HepG2 (cell line): ENCODE data around the gene ASPHD1. TPM values are rescaled to one million over a fixed set of nuclear protein-coding genes. Genes with fewer than 3 reads are reported as not detected.

Experiments used
- ASH2L ChIP-seq: fragments of 300-600, 200-600 bp; sonication (generic); IDR thresholded peaks from 2 replicates; pipeline ENCODE4 v1.7.0; 2017; ENCODE audit warnings: low read depth, mild to moderate bottlenecking, moderate library complexity, mixed read lengths, low read length; ENCODE audit not compliant: insufficient read length
- CBX5 ChIP-seq: sonication (generic); formaldehyde crosslinking; IDR thresholded peaks from 2 replicates; pipeline ENCODE4 v1.4.0; 2020; ENCODE audit warnings: missing genetic modification reagents, borderline replicate concordance
- FOSL1 ChIP-seq: sonication (generic); formaldehyde crosslinking; IDR thresholded peaks from 2 replicates; pipeline ENCODE4 v1.9.0; 2021; ENCODE audit warnings: missing genetic modification reagents, borderline replicate concordance
- MEF2D ChIP-seq: sonication (generic); formaldehyde crosslinking; IDR thresholded peaks from 2 replicates; pipeline ENCODE4 v1.5.1; 2020; ENCODE audit warnings: mild to moderate bottlenecking, missing genetic modification reagents
- NFYB ChIP-seq: sonication (generic); formaldehyde crosslinking; IDR thresholded peaks from 2 replicates; pipeline ENCODE4 v1.4.0; 2020; ENCODE audit warnings: missing genetic modification reagents
- NRL ChIP-seq: sonication (generic); formaldehyde crosslinking; IDR thresholded peaks from 2 replicates; pipeline ENCODE4 v1.5.0; 2020; ENCODE audit warnings: missing genetic modification reagents, mild to moderate bottlenecking, moderate library complexity, borderline replicate concordance
- RFXANK ChIP-seq: IDR thresholded peaks from 2 replicates; pipeline ENCODE4 v1.6.1; 2016
- ZBTB20 ChIP-seq: sonication (generic); formaldehyde crosslinking; IDR thresholded peaks from 2 replicates; pipeline ENCODE4 v1.8.1; 2023; ENCODE audit warnings: missing genetic modification reagents, low read depth, mild to moderate bottlenecking, borderline replicate concordance
- ZFX ChIP-seq: sonication (generic); formaldehyde crosslinking; IDR thresholded peaks from 2 replicates; pipeline ENCODE4 v1.4.0; 2020; ENCODE audit warnings: mild to moderate bottlenecking, low read depth, missing genetic modification reagents, moderate library complexity
- ZNF232 ChIP-seq: sonication (generic); formaldehyde crosslinking; IDR thresholded peaks from 2 replicates; pipeline ENCODE4 v1.4.0; 2020; ENCODE audit warnings: missing genetic modification reagents, borderline replicate concordance
- ZNF292 ChIP-seq: sonication (generic); formaldehyde crosslinking; IDR thresholded peaks from 2 replicates; pipeline ENCODE4 v1.8.1; 2022; ENCODE audit warnings: mild to moderate bottlenecking, low read depth, missing genetic modification reagents, borderline replicate concordance
- ZNF850 ChIP-seq: sonication (generic); formaldehyde crosslinking; conservative IDR thresholded peaks from 2 replicates; pipeline ENCODE4 v1.9.0; 2021; ENCODE audit warnings: mild to moderate bottlenecking, missing genetic modification reagents
- polyA plus RNA-seq, 8 experiments: library from polyadenylated mRNA; depleted of rRNA in 3 of 8; stranded (reverse) in 7 of 8; unstranded in 1 of 8; fragments of >200 nt; fragmentation: Illumina TruSeq in 4 of 8; extraction: Trizol in 4 of 8; gene quantifications; 2 replicates each; pipeline versions ENCODE4 v1.2.1 to v1.2.3, GENCODE V29; 2011 to 2016; ENCODE audit warnings: low read depth in 4 of 8, missing spikeins in 1 of 8, mixed read lengths in 1 of 8; ENCODE audit not compliant: insufficient read depth in 1 of 8
- total RNA-seq, 5 experiments: library from RNA; depleted of rRNA; stranded (reverse); fragments of >200 nt; fragmentation: Illumina TruSeq; extraction: Trizol; gene quantifications; 2 replicates each; pipeline ENCODE4 v1.2.3, GENCODE V29; 2016; ENCODE audit warnings: low read depth in 1 of 5
- TF ChIP-seq, protein P1 (sequence below): fragments of 450-650 bp; IDR thresholded peaks from 2 replicates; pipeline ENCODE4 v1.6.1; 2016
- TF ChIP-seq, protein P2 (sequence below): IDR thresholded peaks from 2 replicates; pipeline ENCODE4 v1.6.1; 2016; ENCODE audit warnings: control low read depth
- TF ChIP-seq, protein P3 (sequence below): sonication (generic); formaldehyde crosslinking; IDR thresholded peaks from 2 replicates; pipeline ENCODE4 v1.5.0; 2020; ENCODE audit warnings: missing genetic modification reagents
- TF ChIP-seq, protein P4 (sequence below): sonication (generic); formaldehyde crosslinking; IDR thresholded peaks from 2 replicates; pipeline ENCODE4 v1.8.0; 2022; ENCODE audit warnings: mild to moderate bottlenecking, missing genetic modification reagents, borderline replicate concordance
- TF ChIP-seq, protein P5 (sequence below): sonication (generic); formaldehyde crosslinking; IDR thresholded peaks from 2 replicates; pipeline ENCODE4 v1.4.0; 2020; ENCODE audit warnings: missing genetic modification reagents, borderline replicate concordance
- TF ChIP-seq, protein P6 (sequence below): sonication (generic); formaldehyde crosslinking; IDR thresholded peaks from 2 replicates; pipeline ENCODE4 v1.8.1; 2023; ENCODE audit warnings: mild to moderate bottlenecking, missing genetic modification reagents, borderline replicate concordance

Gene ASPHD1
- total and polyA plus RNA-seq, 2 of the 13 experiments (the other 11 are each of a cell fraction or from before 2014, with no cell fraction given) = 13.1 to 19.7 TPM

DNA sequence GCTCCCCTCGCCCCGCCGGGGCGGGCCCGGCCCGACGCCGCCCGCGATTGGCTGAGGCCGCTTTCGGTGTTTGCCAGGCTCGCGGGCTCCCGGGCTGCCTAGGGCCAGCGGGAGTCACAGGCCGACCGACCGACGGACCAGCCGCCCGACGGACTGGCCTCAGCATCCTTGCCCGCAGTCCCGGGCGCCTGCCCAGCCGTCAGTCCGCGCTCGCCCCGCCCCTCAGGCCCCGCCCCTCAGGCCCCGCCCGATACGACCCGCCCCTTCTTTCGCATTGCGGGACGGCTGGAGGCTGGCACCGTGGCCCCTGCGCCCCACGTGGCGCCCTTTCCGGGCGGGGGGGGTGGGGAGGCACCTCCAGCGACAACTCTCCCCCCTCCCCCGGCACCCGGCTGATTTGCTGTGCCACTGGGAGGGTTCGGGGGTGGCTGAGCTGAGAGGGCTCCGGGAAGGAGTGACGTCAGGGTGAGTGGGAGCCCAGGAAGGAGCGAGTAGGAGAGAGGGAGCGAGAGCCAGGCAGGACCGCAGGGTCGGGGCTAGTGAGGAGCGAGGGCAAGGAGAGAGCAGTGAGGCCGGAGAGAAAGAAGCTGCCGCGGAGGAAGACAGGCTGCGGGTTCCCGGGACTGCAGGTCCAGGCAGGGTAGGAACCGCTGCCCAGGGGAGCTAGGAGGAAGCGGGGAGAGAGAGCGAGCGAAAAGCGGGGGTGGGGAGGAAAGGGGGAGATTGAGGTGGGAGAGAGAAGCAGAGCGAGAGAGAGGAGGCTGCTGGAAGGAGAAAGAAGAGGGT, at the start of gene ASPHD1 (continued):
- TF ChIP-seq, protein P1, sequence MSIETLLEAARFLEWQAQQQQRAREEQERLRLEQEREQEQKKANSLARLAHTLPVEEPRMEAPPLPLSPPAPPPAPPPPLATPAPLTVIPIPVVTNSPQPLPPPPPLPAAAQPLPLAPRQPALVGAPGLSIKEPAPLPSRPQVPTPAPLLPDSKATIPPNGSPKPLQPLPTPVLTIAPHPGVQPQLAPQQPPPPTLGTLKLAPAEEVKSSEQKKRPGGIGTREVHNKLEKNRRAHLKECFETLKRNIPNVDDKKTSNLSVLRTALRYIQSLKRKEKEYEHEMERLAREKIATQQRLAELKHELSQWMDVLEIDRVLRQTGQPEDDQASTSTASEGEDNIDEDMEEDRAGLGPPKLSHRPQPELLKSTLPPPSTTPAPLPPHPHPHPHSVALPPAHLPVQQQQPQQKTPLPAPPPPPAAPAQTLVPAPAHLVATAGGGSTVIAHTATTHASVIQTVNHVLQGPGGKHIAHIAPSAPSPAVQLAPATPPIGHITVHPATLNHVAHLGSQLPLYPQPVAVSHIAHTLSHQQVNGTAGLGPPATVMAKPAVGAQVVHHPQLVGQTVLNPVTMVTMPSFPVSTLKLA = peak; percentile 60; the same call in 1 of the 2 replicates
- TF ChIP-seq RFXANK (no peak), MEF2D (CRISPR knock-in tag) (0 out of 2 replicates have a peak, but pooled peaks have one; percentile 54), NRL (CRISPR knock-in tag) (no peak; the same call in 1 of the 2 replicates), ZNF232 (CRISPR knock-in tag) (no peak; the same call in 1 of the 2 replicates), ASH2L (no peak), CBX5 (CRISPR knock-in tag) (peak; percentile 48; the same call in 1 of the 2 replicates), ZBTB20 (CRISPR knock-in tag) (no peak; the same call in 1 of the 2 replicates), ZNF292 (0 out of 2 replicates have a peak, but pooled peaks have one; percentile 30), FOSL1 (CRISPR knock-in tag) (no peak), ZNF850 (CRISPR knock-in tag) (no peak), NFYB (CRISPR knock-in tag) (peak; percentile 64), ZFX (CRISPR knock-in tag) (no peak)
- TF ChIP-seq, protein P2, sequence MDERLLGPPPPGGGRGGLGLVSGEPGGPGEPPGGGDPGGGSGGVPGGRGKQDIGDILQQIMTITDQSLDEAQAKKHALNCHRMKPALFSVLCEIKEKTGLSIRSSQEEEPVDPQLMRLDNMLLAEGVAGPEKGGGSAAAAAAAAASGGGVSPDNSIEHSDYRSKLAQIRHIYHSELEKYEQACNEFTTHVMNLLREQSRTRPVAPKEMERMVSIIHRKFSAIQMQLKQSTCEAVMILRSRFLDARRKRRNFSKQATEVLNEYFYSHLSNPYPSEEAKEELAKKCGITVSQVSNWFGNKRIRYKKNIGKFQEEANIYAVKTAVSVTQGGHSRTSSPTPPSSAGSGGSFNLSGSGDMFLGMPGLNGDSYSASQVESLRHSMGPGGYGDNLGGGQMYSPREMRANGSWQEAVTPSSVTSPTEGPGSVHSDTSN (CRISPR knock-in tag) = no peak
- TF ChIP-seq, protein P3, sequence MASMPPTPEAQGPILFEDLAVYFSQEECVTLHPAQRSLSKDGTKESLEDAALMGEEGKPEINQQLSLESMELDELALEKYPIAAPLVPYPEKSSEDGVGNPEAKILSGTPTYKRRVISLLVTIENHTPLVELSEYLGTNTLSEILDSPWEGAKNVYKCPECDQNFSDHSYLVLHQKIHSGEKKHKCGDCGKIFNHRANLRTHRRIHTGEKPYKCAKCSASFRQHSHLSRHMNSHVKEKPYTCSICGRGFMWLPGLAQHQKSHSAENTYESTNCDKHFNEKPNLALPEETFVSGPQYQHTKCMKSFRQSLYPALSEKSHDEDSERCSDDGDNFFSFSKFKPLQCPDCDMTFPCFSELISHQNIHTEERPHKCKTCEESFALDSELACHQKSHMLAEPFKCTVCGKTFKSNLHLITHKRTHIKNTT (CRISPR knock-in tag) = no peak
- TF ChIP-seq, protein P4, sequence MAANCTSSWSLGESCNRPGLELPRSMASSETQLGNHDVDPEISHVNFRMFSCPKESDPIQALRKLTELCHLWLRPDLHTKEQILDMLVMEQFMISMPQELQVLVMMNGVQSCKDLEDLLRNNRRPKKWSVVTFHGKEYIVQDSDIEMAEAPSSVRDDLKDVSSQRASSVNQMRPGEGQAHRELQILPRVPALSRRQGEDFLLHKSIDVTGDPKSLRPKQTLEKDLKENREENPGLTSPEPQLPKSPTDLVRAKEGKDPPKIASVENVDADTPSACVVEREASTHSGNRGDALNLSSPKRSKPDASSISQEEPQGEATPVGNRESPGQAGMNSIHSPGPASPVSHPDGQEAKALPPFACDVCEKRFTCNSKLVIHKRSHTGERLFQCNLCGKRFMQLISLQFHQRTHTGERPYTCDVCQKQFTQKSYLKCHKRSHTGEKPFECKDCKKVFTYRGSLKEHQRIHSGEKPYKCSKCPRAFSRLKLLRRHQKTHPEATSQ = peak; percentile 57
- TF ChIP-seq, protein P5, sequence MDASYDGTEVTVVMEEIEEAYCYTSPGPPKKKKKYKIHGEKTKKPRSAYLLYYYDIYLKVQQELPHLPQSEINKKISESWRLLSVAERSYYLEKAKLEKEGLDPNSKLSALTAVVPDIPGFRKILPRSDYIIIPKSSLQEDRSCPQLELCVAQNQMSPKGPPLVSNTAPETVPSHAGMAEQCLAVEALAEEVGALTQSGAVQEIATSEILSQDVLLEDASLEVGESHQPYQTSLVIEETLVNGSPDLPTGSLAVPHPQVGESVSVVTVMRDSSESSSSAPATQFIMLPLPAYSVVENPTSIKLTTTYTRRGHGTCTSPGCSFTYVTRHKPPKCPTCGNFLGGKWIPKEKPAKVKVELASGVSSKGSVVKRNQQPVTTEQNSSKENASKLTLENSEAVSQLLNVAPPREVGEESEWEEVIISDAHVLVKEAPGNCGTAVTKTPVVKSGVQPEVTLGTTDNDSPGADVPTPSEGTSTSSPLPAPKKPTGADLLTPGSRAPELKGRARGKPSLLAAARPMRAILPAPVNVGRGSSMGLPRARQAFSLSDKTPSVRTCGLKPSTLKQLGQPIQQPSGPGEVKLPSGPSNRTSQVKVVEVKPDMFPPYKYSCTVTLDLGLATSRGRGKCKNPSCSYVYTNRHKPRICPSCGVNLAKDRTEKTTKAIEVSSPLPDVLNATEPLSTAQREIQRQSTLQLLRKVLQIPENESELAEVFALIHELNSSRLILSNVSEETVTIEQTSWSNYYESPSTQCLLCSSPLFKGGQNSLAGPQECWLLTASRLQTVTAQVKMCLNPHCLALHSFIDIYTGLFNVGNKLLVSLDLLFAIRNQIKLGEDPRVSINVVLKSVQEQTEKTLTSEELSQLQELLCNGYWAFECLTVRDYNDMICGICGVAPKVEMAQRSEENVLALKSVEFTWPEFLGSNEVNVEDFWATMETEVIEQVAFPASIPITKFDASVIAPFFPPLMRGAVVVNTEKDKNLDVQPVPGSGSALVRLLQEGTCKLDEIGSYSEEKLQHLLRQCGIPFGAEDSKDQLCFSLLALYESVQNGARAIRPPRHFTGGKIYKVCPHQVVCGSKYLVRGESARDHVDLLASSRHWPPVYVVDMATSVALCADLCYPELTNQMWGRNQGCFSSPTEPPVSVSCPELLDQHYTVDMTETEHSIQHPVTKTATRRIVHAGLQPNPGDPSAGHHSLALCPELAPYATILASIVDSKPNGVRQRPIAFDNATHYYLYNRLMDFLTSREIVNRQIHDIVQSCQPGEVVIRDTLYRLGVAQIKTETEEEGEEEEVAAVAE = no peak
- TF ChIP-seq, protein P6, sequence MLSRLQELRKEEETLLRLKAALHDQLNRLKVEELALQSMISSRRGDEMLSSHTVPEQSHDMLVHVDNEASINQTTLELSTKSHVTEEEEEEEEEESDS (CRISPR knock-in tag) = no peak
